PC-9 (cell line): ENCODE measurements around the gene COL23A1. TPM values are rescaled to one million over a fixed set of nuclear protein-coding genes. Genes with fewer than 3 reads are reported as not detected.

ENCODE experiments used
- BruUV-seq: library from RNA; stranded (reverse); fragments of 400-500 nt; replicated peaks from 2 replicates; lab custom pipeline; 2021; lab: Mats Ljungman, UMichigan
- CTCF ChIA-PET: fragments of 300-600 bp; sonication (Branson Sonifier 250); formaldehyde crosslinking; loops from one replicate; lab custom pipeline; 2022; ENCODE audit warnings: antibody characterized with exemption; lab: Charles Lee
- POLR2A ChIA-PET: fragments of 300-600 bp; sonication (Branson Sonifier 250); formaldehyde crosslinking; loops from one replicate; lab custom pipeline; 2022; ENCODE audit warnings: antibody characterized with exemption; ENCODE audit not compliant: unreplicated experiment; lab: Charles Lee
- DNase-seq, 2 experiments: peaks; one replicate each; pipeline versions ENCODE4 v3.0.0 to v3.0.0-alpha.2; 2015 to 2022; ENCODE audit warnings: mixed read lengths in 1 of 2
- H2AFZ ChIP-seq: fragments of 200-600 bp; sonication (generic); 2 replicates; pipeline ENCODE4 v1.8.1; 2017; ENCODE audit warnings: antibody characterized with exemption
- H3F3A ChIP-seq: fragments of 200-600 bp; sonication (generic); 2 replicates; pipeline ENCODE4 v1.8.1; 2017; ENCODE audit warnings: antibody characterized with exemption, mild to moderate bottlenecking, low read depth; ENCODE audit not compliant: insufficient read depth
- H3K27ac ChIP-seq: fragments of 200-600 bp; sonication (generic); 2 replicates; pipeline ENCODE4 v1.6.1; 2016; ENCODE audit warnings: mixed run types
- H3K27me3 ChIP-seq: fragments of 200-600 bp; sonication (generic); 2 replicates; pipeline ENCODE4 v1.6.1; 2016; ENCODE audit warnings: low read depth, mixed run types; ENCODE audit not compliant: insufficient read depth
- H3K36me3 ChIP-seq: fragments of 200-600 bp; sonication (generic); 2 replicates; pipeline ENCODE4 v1.6.1; 2016; ENCODE audit warnings: low read depth, mixed run types
- H3K4me1 ChIP-seq: fragments of 200-600 bp; sonication (generic); replicated peaks from 2 replicates; pipeline ENCODE4 v1.6.1; 2016; ENCODE audit warnings: mixed run types; ENCODE audit not compliant: insufficient read depth
- H3K4me2 ChIP-seq: fragments of 200-600 bp; sonication (generic); 2 replicates; pipeline ENCODE4 v1.6.1; 2017; ENCODE audit warnings: mixed run types
- H3K4me3 ChIP-seq: fragments of 200-600 bp; sonication (generic); 2 replicates; pipeline ENCODE4 v1.6.1; 2016; ENCODE audit warnings: mixed run types
- H3K79me2 ChIP-seq: fragments of 200-600 bp; sonication (generic); 2 replicates; pipeline ENCODE4 v1.6.1; 2017; ENCODE audit warnings: low read depth, mixed run types
- H3K9me2 ChIP-seq: fragments of 200-600 bp; sonication (generic); 2 replicates; pipeline ENCODE4 v1.8.1; 2017; ENCODE audit warnings: mild to moderate bottlenecking; ENCODE audit not compliant: insufficient read depth
- H3K9me3 ChIP-seq: fragments of 200-600 bp; sonication (generic); 2 replicates; pipeline ENCODE4 v1.8.1; 2016; ENCODE audit warnings: low read depth; ENCODE audit not compliant: insufficient read depth
- H4K20me1 ChIP-seq: fragments of 200-600 bp; sonication (generic); 2 replicates; pipeline ENCODE4 v1.8.1; 2017; ENCODE audit not compliant: insufficient read depth
- EZH2 ChIP-seq: fragments of 200-600 bp; sonication (generic); IDR thresholded peaks from 2 replicates; pipeline ENCODE4 v1.8.0; 2017; ENCODE audit warnings: antibody characterized with exemption, low read depth
- intact Hi-C: fragments of 100-400 bp; cut with micrococcal nuclease; formaldehyde crosslinking; loops from one replicate; pipeline ENCODE4 v1.10.0; 2022; ENCODE audit not compliant: unreplicated experiment
- total RNA-seq: library from RNA; stranded (reverse); gene quantifications from 2 replicates; pipeline ENCODE4 v1.2.3, GENCODE V29; 2021
- TF ChIP-seq, protein P1 (sequence below): fragments of 200-600 bp; sonication (generic); conservative IDR thresholded peaks from 2 replicates; pipeline ENCODE4 v1.6.1; 2017; ENCODE audit warnings: mixed run types, antibody characterized with exemption, mild to moderate bottlenecking, moderate library complexity

The COL23A1 gene
- total RNA-seq, 1 experiment from 2014 or later = not detected

DNA sequence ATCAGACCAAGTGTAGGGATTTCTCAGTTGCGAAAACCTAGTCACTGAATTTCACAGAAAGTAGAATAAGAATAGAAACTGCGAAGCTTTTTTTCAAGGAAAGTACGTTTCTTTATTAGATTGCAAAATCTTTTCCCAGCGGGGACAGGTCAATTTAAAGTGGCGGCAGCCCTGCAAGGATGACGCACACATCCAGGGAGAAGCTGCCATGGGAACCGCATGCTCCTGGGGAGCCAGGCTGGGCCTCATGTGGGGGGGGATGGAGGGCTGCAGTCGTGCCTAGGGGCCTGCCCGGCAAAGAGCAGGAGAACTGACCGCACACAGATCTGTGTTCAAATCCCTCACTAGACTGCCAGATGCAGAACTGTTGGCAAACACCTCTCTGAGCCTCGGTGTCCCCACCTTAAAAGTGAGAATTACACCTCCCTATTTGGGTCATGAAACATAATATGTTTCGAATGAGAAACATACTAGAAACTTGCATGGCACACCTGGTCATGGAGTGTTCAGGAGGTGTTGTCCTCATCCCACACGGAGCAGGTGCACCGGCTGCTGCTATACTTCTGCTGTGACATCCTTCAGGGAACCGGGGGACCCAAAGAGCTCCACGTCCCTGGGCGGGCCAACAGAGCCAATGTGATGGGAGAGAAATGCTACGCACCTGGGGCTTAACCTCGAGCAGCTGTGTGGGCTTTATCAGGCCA is 229.8 kb downstream of the COL23A1 start:
- H3K27ac ChIP-seq = no peak overlapping the region
- no peak for TF ChIP-seq EZH2
- TF ChIP-seq, protein P1, sequence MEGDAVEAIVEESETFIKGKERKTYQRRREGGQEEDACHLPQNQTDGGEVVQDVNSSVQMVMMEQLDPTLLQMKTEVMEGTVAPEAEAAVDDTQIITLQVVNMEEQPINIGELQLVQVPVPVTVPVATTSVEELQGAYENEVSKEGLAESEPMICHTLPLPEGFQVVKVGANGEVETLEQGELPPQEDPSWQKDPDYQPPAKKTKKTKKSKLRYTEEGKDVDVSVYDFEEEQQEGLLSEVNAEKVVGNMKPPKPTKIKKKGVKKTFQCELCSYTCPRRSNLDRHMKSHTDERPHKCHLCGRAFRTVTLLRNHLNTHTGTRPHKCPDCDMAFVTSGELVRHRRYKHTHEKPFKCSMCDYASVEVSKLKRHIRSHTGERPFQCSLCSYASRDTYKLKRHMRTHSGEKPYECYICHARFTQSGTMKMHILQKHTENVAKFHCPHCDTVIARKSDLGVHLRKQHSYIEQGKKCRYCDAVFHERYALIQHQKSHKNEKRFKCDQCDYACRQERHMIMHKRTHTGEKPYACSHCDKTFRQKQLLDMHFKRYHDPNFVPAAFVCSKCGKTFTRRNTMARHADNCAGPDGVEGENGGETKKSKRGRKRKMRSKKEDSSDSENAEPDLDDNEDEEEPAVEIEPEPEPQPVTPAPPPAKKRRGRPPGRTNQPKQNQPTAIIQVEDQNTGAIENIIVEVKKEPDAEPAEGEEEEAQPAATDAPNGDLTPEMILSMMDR = no peak
- no peaks in the 10 kb centered on the region for H4K20me1 ChIP-seq
- intact Hi-C loops = no loop called here
- DNase-seq = no peak
- no peaks in the 10 kb centered on the region for H3K9me3 ChIP-seq
- H3K4me3 ChIP-seq = no peak overlapping the region
- POLR2A ChIA-PET = no interaction called here
- no peaks in the 10 kb centered on the region for H3K4me1 ChIP-seq
- no peak overlapping the region for H2AFZ ChIP-seq
- no peak overlapping the region for H3K4me2 ChIP-seq
- H3F3A ChIP-seq = no peaks in the 10 kb centered on the region
- no peaks in the 10 kb centered on the region for H3K9me2 ChIP-seq
- no peaks in the 10 kb centered on the region for H3K79me2 ChIP-seq
- no peaks in the 10 kb centered on the region for H3K36me3 ChIP-seq
- peaks cover 87% of the 10 kb centered on the region for H3K27me3 ChIP-seq
- CTCF ChIA-PET = no interaction called here
- BruUV-seq = no TSS peak

DNA sequence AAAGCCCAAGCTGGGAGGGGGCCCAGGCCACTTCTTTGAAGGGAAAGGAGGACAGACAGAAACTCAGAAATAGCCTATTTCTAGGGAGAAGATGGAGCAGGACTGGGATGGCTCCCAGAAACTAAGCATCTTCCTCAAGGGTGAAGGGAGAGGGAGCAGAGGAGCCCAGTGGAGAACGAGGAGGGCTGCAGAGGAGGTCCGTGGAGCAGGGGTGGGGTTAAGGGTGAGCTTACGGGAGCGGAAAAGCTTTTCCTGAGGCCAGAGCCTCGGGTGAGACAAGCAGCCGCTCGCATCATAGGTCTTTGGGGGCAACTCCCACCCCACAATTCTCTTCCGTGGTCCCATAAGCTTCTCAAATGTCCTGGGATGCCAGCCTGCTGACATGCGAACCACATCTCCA is 230.5 kb downstream of the COL23A1 start:
- TF ChIP-seq, protein P1 = no peak
- no peak for TF ChIP-seq EZH2
- Histone ChIP-seq H3K36me3 (no peaks in the 10 kb centered on the region), H3F3A (no peaks in the 10 kb centered on the region), H3K27ac (no peak overlapping the region), H2AFZ (no peak overlapping the region), H4K20me1 (no peaks in the 10 kb centered on the region), H3K4me3 (no peak overlapping the region), H3K27me3 (peaks cover 85% of the 10 kb centered on the region), H3K4me1 (no peaks in the 10 kb centered on the region), H3K79me2 (no peaks in the 10 kb centered on the region), H3K9me3 (no peaks in the 10 kb centered on the region), H3K9me2 (no peaks in the 10 kb centered on the region), H3K4me2 (no peak overlapping the region)
- BruUV-seq = no TSS peak
- intact Hi-C loops = no loop called here
- CTCF ChIA-PET = interaction anchor here (0.6 kb wide), 1 partner anchor 11 kb away, joined by 3 read pairs; no protein-coding TSS in a partner anchor
- DNase-seq = no peak
- POLR2A ChIA-PET = no interaction called here

DNA sequence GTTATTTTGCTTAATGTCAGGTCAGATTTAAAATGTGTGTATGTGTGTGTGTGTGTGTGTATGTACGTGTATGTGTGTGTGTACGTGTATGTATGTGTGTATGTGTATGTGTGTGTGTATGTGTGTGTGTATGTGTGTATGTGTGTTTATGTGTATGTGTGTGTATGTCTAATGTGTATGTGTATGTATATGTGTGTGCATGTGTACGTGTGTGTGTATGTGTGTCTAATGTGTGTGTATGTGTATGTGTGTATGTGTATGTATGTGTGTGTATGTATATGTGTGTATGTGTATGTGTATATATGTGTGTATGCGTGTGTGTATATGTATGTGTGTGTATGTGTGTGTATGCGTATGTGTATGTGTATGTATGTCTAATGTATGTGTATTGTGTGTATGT is 232.5 kb downstream of the COL23A1 start:
- no TSS peak for BruUV-seq
- H3K4me3 ChIP-seq = no peak overlapping the region
- TF ChIP-seq EZH2 = no peak
- TF ChIP-seq, protein P1 = no peak
- H3K27ac ChIP-seq = no peak overlapping the region
- H3K4me1 ChIP-seq = no peaks in the 10 kb centered on the region
- H3K9me2 ChIP-seq = no peaks in the 10 kb centered on the region
- CTCF ChIA-PET = no interaction called here
- POLR2A ChIA-PET = no interaction called here
- no peaks in the 10 kb centered on the region for H3K36me3 ChIP-seq
- H3K27me3 ChIP-seq = peaks cover 87% of the 10 kb centered on the region
- H2AFZ ChIP-seq = no peak overlapping the region
- no peaks in the 10 kb centered on the region for H4K20me1 ChIP-seq
- DNase-seq = no peak
- H3K79me2 ChIP-seq = no peaks in the 10 kb centered on the region
- H3K9me3 ChIP-seq = no peaks in the 10 kb centered on the region
- H3F3A ChIP-seq = no peaks in the 10 kb centered on the region
- intact Hi-C loops = no loop called here
- H3K4me2 ChIP-seq = no peak overlapping the region
